GM10847 (cell line): ENCODE results near the gene TWNK.

ENCODE experiments used
- POLR2A ChIP-seq: IDR thresholded peaks from 2 replicates; pipeline ENCODE4 v1.6.1; 2011; ENCODE audit not compliant: insufficient read length; ENCODE audit errors: extremely low read depth

Gene TWNK

DNA sequence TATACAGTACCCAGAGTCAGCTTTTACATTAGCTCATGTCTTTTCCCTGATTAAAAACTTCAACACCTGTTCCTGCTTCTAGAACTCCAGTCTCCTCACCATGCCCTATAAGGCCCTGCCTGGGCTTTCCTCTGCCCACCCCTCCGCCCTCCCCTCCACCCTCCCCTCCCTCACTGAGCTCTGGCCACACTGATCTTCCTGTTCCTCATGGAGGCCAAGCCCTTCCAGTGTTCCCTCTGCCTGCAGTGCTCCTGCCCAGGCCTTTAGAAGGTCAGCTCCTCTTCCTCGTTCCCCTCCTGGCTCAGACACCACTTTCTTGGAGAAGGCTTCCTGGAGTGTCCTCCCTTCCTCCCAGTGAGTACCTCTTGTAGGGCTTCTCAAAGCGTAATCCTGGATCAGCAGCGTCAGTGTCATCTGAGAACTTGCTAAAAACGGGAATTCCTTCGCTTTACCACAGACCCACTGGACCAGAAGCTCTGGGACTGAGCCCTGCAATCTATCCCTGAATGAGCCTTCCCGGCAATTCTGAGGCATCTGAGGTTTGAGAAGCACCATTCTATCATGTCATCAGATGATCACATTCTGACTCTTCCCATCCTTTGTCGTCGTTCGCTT, 39.9 kb downstream of the TWNK start:
- TF ChIP-seq POLR2A = no peak

DNA sequence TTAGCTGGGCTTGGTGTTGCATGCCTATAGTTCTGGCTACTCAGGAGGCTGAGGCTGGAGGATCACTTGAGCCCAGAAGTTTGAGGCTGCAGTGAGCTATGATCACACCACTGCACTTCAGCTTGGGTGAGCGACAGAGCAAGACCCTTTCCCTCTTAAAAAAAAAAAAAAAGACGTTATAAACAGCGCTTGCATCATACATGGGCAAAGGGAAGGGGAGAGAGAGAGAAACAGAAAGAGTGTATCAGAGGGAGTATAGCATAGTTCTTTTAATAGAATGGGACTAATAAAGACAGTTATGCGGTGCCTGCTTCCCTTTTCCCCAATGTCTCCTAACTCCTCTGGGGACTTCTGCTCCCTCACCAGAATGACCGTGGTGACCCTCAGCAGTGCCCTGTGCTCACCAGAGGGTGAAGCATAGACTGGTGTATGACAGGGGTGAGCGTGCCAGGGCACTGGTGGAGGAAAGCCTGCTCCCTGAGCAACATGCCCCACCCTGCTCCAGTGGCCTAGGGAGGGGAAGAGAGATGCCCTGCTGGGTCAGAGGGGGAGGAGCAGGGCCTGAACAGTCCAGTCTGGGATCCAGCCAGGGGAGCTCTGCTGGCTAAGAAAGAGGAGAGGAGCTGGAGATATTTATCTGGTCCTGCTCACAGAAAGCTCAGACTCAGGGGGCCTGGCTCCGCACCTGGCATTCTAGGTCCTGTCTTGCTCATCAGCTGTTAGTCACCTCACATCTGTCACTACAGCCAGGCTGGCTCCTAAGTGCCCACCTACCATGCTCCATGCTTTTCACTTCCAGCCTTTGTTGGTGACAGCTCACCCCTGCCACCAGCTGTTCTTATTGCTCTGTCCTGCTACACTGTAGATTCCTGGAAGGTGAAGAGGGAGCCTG, 41.3 kb downstream of the TWNK start:
- TF ChIP-seq POLR2A = no peak

DNA sequence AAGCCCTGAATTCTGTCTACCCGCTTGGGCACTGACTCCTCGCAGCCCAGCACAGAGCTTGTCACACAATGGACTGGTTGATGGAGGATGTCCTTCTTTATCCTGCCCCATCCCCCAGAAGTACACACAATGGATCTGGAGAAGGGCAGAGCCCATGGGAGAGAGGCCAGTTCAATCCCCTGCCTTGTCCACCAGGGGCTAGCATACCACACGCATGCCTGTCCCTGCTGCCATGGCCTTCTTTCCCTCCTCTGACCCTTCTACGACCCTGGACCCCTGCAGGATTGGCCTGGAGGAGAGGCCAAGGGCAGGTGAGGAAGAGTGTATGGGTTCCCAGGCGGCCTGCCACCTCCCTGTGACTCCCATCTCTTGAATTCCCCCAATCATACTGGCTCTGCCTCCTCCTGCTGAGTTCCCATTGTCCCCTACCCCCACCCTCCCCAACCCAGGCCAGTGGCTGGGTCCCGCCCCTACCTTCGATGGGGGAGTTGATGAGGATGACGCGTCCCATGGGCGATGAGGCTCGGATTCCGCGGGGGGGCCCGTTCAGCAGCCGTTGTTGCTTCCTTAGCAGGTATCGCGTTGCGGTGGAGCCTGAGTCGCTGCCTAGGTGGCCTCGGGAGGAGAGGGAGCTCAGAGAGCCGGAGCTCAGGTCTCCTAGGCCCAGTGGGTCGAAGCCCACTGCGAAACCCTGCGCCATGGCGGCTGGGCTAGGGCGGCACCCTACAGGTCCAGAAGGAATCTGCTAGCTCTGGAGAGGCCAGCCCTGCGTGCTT, 42.4 kb downstream of the TWNK start:
- no peak for TF ChIP-seq POLR2A

DNA sequence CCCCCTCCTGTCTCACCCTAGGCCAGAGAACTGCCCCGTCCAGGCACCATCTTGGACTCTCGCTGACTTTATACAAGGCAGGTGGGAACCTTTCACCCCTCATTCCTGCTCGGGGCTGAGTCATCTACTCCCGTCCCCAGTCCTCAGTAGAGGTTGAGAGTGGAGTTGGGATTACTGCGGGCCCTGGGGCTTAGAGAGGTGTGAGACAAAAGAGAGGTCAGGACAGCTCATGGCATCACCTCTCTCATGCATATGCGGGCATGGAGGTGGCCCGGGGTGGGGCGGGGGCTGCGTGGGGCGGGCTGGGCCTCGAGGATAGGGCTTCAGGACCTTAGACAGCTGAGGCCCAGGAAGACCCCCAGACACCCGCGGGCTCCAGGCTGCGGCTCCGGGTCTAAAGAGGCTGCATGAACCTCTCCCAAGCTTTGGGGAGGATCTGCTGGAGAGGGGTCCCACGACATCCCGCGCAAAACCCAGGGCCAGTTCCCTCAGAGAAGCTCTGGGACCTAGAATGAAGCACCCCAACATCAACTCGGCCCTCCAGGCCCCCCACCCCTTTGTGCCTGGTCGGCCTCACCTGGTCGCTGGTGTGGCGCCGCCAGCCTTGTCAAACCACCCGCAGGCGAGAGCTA, 43.3 kb downstream of the TWNK start:
- no peak for TF ChIP-seq POLR2A

DNA sequence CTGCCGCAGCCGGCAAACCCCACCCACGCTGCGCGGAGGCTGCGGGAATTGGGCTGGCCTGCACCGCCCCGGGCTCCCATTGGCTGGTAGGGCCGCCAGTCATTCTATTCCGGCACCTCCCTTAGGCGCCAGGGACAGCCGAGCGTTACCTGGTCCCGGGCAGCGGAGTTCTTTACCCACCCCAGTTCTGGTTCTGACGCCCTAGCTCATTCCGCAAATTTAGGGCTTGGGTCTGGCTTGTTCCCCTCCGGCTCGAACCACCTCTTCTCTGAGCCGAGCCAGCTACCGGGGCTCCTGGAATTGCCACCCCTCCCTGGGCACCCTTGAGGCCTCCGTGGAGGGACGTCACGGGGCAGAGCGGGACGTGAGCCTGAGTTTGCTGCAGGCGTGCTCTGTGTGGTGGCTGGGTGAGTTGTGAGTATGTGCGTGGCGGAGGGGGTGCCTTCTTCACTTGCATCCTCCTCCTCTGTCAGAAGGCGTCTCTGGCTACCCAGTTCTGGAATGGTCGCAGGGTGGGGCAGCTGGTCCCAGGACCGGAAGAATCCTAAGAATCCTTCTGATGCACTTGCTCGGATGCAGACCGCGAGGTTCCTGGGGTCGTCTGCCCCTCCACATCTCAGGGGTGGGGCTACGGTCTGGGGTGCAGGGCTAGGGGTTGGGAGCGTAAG, 43.9 kb downstream of the TWNK start, which contains the start of the genes PDZD7 and SFXN3:
TSS of gene PDZD7 (minus strand) at position 2 of the 668 bp plus-strand sequence. CDS start 910 bp downstream, outside the sequence.
TSS of gene SFXN3 (plus strand) at position 107 of the 668 bp plus-strand sequence. CDS start 3,461 bp downstream, outside the sequence.
- no peak for TF ChIP-seq POLR2A

DNA sequence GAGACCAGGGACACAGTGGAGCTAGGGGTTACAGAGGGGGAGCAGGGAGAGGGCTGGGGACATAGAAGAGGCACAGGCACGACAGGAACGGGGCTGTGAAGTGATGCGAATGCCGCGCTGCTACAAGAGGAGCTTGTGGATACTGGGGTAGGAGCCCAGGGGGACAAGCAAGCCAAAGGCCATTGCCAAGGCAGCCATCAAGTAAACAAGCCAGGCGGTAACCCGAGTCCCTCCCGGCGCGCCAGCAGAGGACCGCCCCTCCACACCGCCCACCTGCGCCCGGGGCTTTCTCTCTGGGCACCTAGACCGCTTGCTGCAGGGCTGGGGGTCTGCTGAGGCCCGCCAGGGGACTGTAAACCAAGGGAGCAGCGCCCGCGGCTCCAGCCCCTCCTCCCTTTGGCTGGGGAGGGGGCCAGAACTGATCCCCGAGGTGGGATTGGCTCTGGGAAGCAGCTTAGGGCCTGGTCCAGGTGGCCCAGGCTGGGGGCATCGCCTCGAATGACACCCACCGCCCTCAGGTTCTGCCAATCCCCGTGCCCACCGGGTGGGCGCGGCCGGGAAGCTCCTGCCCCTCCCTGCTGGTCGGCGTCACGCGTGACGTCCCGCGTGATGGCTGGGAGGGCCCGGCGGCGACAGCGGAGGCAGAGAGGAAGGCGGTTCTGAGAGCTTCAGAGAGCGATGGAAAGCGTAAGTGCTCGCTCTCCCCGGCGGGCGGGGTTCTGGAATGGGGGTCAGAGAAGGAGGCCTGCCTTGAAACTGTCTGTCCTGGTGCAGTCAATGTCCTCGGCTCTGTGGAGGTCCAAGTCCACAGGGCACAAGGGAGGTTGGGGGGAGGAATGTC, 44.7 kb downstream of the TWNK start:
- no peak for TF ChIP-seq POLR2A

DNA sequence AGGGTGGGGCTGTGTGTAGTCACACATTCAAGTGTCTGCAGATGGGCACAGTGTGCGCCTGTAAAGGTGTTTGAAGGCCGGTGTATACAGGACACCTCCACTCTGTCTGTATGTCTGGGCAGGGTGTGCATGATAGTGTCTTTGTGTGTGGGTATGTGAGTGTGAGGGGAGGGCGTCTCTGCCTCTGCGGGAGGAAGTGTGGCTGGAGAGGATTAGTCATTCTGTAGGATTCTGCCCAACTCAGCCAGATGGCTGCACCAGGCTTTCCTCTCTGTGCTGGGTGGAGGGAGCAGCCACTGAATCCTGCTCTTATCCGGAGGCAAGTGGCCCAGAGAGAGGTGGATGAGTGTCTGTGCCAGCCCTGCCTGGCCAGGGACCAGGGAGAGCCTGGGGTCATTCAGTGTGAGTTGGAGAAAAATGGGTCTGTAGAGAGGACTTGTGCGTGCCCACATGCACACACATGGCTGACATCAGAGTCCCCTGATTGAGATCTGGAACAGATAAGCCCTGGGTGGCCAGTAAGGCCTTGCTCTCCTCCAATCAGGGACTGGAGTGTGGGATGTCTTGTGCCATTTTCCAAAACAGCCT, 45.4 kb downstream of the TWNK start:
- TF ChIP-seq POLR2A = no peak

DNA sequence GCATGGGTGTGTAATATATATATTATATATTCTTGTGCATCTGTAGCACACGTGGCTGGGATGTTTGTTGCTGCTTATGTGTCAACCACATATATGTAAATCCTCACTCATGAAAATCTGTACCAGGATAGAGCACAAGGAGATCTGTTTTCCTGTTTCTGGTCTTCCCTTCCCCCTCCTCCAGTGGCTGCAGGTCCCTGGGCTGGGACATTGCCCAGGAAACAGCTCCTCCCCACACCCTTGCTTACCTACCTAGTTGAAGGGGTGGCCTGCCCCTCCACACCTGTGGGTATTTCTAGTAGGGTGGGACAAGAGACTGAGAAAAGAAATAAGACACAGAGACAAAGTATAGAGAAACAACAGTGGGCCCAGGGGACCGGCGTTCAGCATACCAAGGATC, 45.9 kb downstream of the TWNK start:
- TF ChIP-seq POLR2A = no peak

DNA sequence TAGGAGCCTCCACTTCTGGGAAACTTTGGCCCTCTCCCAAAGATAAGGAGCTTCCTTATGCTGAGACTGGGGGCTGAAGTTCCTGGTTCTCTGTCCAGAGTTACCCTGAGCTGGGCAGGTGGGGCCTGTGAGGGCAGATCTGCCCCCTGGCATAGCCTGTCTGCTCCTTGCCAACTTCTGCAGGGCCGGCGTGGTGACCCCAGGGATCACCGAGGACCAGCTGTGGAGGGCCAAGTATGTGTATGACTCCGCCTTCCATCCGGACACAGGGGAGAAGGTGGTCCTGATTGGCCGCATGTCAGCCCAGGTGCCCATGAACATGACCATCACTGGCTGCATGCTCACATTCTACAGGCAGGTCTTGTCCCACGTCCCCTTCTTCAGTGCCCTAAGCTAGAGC, 48.0 kb downstream of the TWNK start:
- TF ChIP-seq POLR2A = no peak

DNA sequence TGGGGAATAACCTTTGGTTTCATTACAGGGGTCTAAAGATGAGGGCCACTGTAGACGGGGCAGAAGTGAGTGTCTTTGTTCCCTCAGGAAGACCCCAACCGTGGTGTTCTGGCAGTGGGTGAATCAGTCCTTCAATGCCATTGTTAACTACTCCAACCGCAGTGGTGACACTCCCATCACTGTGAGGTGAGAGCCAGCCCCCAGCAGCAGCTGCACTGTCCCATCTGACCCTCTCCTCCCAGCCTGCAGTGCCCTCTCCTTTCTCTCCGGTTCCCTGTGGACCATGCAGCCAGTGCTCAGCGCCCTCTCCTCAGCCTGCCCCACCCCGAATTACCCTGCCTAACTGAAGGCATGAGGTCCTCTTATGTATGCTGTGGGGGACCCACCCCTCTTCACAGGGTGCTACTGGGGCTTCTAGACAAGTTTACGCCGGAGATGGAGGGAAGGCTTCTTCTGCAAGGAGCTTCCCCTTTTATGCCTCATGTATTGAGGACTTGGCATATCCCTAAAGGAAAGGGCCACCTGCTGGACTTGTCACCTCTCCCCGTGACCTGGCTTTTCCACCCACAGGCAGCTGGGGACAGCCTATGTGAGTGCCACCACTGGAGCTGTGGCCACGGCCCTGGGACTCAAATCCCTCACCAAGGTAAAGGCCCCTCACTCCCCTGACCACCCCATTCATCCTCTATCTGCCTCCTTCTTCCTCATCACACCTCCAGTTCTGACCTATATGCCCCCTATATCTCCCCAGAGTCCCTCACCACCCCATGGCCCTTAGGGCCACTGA, 48.8 kb downstream of the TWNK start:
- TF ChIP-seq POLR2A = no peak

DNA sequence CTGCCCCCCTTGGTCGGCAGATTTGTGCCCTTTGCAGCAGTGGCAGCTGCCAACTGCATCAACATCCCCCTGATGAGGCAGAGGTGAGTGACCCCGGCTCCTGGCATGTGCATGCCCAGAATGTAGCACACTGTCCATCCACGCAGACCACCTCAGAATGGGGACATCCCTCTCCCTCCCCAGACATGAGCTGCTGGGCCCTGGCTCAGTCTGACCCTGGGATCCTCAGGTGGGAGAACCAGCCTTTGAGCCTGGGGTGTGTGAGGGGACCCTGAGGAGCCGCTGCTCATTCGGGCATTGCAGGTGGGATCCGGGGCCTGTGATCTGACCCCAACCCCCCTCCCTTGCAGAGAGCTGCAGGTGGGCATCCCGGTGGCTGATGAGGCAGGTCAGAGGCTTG, 49.4 kb downstream of the TWNK start:
- no peak for TF ChIP-seq POLR2A

DNA sequence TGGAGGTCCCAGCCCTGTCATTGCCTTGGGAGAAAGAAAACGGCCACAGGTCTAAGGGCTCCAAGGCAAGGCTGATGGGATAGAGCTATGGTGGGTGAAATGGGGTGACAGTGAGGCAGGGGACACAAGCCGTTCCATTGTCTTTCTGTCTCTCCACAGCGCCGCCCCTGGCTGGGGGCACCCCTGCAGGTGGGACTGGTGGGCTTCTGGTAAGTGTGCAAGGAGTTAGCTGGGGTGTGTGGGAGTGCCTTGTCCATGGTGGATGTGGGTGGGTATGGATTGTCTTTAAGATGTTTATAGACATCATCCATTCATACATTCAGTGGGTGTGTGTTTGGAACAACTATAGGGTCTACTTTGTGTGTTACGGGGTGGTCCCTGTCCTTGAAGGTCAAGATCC, 51.1 kb downstream of the TWNK start:
- no peak for TF ChIP-seq POLR2A

DNA sequence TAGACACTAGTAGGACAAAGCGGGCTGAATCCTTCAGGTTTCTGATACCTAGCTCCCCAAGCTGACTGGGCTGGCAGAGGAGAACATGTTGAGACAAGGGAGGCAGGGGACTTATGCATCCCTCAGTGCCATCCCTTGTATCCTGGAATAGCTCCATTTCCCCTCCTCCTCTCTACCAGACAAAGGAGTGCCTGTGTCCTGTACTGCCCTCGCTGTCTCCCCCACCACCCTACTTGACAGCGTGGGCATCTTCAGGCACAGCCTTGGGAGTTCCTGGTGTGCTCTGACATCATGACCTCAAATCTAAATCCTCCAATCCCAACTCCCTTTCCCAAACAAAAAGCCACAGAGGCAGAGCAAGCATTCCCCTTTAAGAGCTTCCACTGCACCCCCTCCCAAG, 52.7 kb downstream of the TWNK start:
- TF ChIP-seq POLR2A = no peak
